ENCODE data around the gene EXOSC6. TPM values are rescaled to one million over a fixed set of nuclear protein-coding genes. Genes with fewer than 3 reads are reported as not detected.
A peak's percentile ranks its signal among the peaks of the same experiment; 100 is the strongest.
"Not testable (repeated sequence)": the region's sequence is repeated elsewhere in the genome, so short reads cannot be mapped to it uniquely, and the experiment has no call there.

Gene EXOSC6
- total RNA-seq, 1 donor from 2014 or later: 55.2 TPM

GRCh38 chr16:70294385-70295025, 42.8 kb upstream of the EXOSC6 start:
- TF ChIP-seq, protein P1, sequence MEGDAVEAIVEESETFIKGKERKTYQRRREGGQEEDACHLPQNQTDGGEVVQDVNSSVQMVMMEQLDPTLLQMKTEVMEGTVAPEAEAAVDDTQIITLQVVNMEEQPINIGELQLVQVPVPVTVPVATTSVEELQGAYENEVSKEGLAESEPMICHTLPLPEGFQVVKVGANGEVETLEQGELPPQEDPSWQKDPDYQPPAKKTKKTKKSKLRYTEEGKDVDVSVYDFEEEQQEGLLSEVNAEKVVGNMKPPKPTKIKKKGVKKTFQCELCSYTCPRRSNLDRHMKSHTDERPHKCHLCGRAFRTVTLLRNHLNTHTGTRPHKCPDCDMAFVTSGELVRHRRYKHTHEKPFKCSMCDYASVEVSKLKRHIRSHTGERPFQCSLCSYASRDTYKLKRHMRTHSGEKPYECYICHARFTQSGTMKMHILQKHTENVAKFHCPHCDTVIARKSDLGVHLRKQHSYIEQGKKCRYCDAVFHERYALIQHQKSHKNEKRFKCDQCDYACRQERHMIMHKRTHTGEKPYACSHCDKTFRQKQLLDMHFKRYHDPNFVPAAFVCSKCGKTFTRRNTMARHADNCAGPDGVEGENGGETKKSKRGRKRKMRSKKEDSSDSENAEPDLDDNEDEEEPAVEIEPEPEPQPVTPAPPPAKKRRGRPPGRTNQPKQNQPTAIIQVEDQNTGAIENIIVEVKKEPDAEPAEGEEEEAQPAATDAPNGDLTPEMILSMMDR (IDR thresholded peaks at IDR 0.05): no peak
- DNase-seq (ENCODE audit: extremely low spot score, unreplicated experiment): no peak
- H3K4me3 Mint-ChIP-seq (ENCODE audit: unreplicated experiment): no peak overlapping the region
- no peak overlapping the region for H3K27ac Mint-ChIP-seq (ENCODE audit: unreplicated experiment)
- H3K27me3 Mint-ChIP-seq (ENCODE audit: unreplicated experiment): no peaks in the 10 kb centered on the region
- peaks cover 13% of the 10 kb centered on the region for H3K4me1 Mint-ChIP-seq (ENCODE audit: unreplicated experiment)
- H3K9me3 Mint-ChIP-seq (ENCODE audit: unreplicated experiment): no peaks in the 10 kb centered on the region
- H3K36me3 Mint-ChIP-seq (ENCODE audit: unreplicated experiment): no peaks in the 10 kb centered on the region

- H3K9me3 Mint-ChIP-seq (ENCODE audit: unreplicated experiment); H3K27me3 Mint-ChIP-seq (ENCODE audit: unreplicated experiment); DNase-seq (ENCODE audit: extremely low spot score, unreplicated experiment); H3K4me3 Mint-ChIP-seq (ENCODE audit: unreplicated experiment); H3K27ac Mint-ChIP-seq (ENCODE audit: unreplicated experiment); H3K36me3 Mint-ChIP-seq (ENCODE audit: unreplicated experiment): not testable (repeated sequence)
- H3K4me1 Mint-ChIP-seq (ENCODE audit: unreplicated experiment): peaks cover 14% of the 10 kb centered on the region
Measured at GRCh38 chr16:70292148-70292547, 40.4 kb upstream of the EXOSC6 start.

- H3K9me3 Mint-ChIP-seq (ENCODE audit: unreplicated experiment): no peaks in the 10 kb centered on the region
- TF ChIP-seq, protein P1 (IDR thresholded peaks at IDR 0.05): no peak
- DNase-seq (ENCODE audit: extremely low spot score, unreplicated experiment): no peak
- H3K4me3 Mint-ChIP-seq (ENCODE audit: unreplicated experiment): no peak overlapping the region
- peaks cover 14% of the 10 kb centered on the region for H3K4me1 Mint-ChIP-seq (ENCODE audit: unreplicated experiment)
- no peaks in the 10 kb centered on the region for H3K36me3 Mint-ChIP-seq (ENCODE audit: unreplicated experiment)
- H3K27ac Mint-ChIP-seq (ENCODE audit: unreplicated experiment): peak overlapping the region; percentile 94
- H3K27me3 Mint-ChIP-seq (ENCODE audit: unreplicated experiment): no peaks in the 10 kb centered on the region
Measured at GRCh38 chr16:70290949-70291519, 39.3 kb upstream of the EXOSC6 start.

- Mint-ChIP-seq H3K4me3 (ENCODE audit: unreplicated experiment) (peak within 1 kb of the TSS; percentile 99), H3K9me3 (ENCODE audit: unreplicated experiment) (no peaks in the 10 kb centered on the region), H3K4me1 (ENCODE audit: unreplicated experiment) (peaks cover 24% of the 10 kb centered on the region), H3K27ac (ENCODE audit: unreplicated experiment) (peak within 1 kb of the TSS; percentile 99), H3K36me3 (ENCODE audit: unreplicated experiment) (peaks cover 6% of the 10 kb centered on the region), H3K27me3 (ENCODE audit: unreplicated experiment) (no peaks in the 10 kb centered on the region)
- TF ChIP-seq, protein P1 (IDR thresholded peaks at IDR 0.05): no peak
- peak; percentile 99 for DNase-seq (ENCODE audit: extremely low spot score, unreplicated experiment)
Measured at GRCh38 chr16:70289229-70290094, 37.7 kb upstream of the EXOSC6 start, which contains the start of gene AARS1. AARS1 (minus strand) TSS chr16:70289506; CDS start chr16:70282763, 6,743 bp downstream.

GRCh38 chr16:70287304-70287971, 35.7 kb upstream of the EXOSC6 start:
- H3K9me3 Mint-ChIP-seq (ENCODE audit: unreplicated experiment); DNase-seq (ENCODE audit: extremely low spot score, unreplicated experiment); H3K27me3 Mint-ChIP-seq (ENCODE audit: unreplicated experiment): not testable (repeated sequence)
- peaks cover 15% of the 10 kb centered on the region for H3K36me3 Mint-ChIP-seq (ENCODE audit: unreplicated experiment)
- H3K4me1 Mint-ChIP-seq (ENCODE audit: unreplicated experiment): peaks cover 31% of the 10 kb centered on the region
- peak overlapping the region; percentile 99 for H3K27ac Mint-ChIP-seq (ENCODE audit: unreplicated experiment)
- peak overlapping the region; percentile 99 for H3K4me3 Mint-ChIP-seq (ENCODE audit: unreplicated experiment)
